ENCODE measurements around the gene IL17F. TPM values are rescaled to one million over a fixed set of nuclear protein-coding genes. Genes with fewer than 3 reads are reported as not detected.

The IL17F gene
- polyA plus RNA-seq, 2 donors: 0.16 TPM; not detected in 1

DNA sequence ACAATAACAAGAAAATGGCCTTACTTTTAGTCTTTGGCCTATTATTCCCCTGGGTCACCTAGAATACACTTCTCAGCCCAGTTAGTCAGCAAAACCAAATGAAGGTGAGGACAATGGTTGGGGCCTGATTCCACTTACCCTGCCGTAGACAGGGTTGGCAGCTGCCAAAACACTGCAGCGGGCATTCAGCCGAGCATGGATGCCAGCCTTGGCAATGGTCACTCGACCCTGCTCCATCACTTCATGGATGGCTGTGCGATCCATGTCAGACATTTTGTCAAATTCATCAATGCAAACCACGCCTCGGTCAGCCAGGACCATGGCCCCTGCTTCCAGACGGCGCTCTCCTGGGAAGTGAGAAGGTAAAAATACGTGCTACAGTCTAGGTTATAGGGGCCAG is 31.8 kb upstream of the IL17F start:
- no peaks in the 10 kb centered on the region for H3K4me1 ChIP-seq (ENCODE audit: control insufficient read depth in 2 of 2, insufficient read depth in 2 of 2, low read length in 1 of 2)
- H3K27me3 ChIP-seq (ENCODE audit: control insufficient read depth in 1 of 2, insufficient read depth in 2 of 2, low read length in 2 of 2): no peaks in the 10 kb centered on the region
- H3K27ac ChIP-seq (ENCODE audit: low read depth in 2 of 2, low read length in 1 of 2): no peak overlapping the region
- peaks cover 9 to 29% of the 10 kb centered on the region in 2 donors for H3K36me3 ChIP-seq (ENCODE audit: control insufficient read depth in 2 of 2, insufficient read depth in 2 of 2, low read length in 1 of 2)
- no peaks in the 10 kb centered on the region for H3K9me3 ChIP-seq (ENCODE audit: control insufficient read depth in 2 of 2, insufficient read depth in 1 of 2, low read depth in 1 of 2, low read length in 1 of 2)
- WGBS, 2 donors: 94 to 96% methylated on average over 10 of the region's 10 CpGs
- no peak overlapping the region for H3K4me3 ChIP-seq (ENCODE audit: low read depth in 1 of 2, low read length in 2 of 2)

DNA sequence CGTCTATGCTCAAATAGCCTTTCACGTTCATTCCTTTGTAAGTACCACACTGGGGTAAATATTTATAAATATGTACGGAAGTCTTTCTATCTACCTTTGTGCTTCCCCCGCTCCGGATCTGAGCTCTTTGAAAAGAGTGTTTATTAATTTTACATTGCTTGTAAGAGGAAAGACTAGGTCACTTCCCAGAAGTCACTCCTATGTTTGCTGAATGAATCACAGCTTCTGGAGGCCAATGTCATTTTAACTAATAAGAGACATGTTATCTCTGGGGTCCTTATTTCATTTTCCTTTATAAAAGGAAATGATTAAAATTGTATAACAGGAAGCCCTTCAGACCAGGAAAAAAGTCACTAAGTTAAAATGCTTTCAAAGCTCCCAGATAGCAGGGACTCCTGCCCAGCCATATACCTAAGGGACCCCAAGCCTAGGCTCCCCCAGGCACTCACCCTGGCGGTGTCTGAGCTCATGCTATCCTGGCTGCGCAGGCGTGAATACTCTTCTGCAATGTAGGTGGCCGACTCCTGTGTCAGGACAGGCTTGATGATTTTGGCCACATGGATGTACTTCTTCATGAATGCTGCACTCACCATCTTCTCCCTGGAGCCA is 27.7 kb upstream of the IL17F start:
- H3K27ac ChIP-seq (ENCODE audit: low read depth in 2 of 2, low read length in 1 of 2): peak overlapping the region in 1 of 2 donors; percentile 40
- no peaks in the 10 kb centered on the region for H3K4me1 ChIP-seq (ENCODE audit: control insufficient read depth in 2 of 2, insufficient read depth in 2 of 2, low read length in 1 of 2)
- H3K9me3 ChIP-seq (ENCODE audit: control insufficient read depth in 2 of 2, insufficient read depth in 1 of 2, low read depth in 1 of 2, low read length in 1 of 2): no peaks in the 10 kb centered on the region
- no peak overlapping the region for H3K4me3 ChIP-seq (ENCODE audit: low read depth in 1 of 2, low read length in 2 of 2)
- H3K27me3 ChIP-seq (ENCODE audit: control insufficient read depth in 1 of 2, insufficient read depth in 2 of 2, low read length in 2 of 2): no peaks in the 10 kb centered on the region
- WGBS, 2 donors: 80 to 83% methylated on average over 9 of the region's 9 CpGs
- H3K36me3 ChIP-seq (ENCODE audit: control insufficient read depth in 2 of 2, insufficient read depth in 2 of 2, low read length in 1 of 2): peaks cover 6 to 34% of the 10 kb centered on the region in 2 donors

- Histone ChIP-seq H3K27ac (ENCODE audit: low read depth in 2 of 2, low read length in 1 of 2) (no peak overlapping the region), H3K4me1 (ENCODE audit: control insufficient read depth in 2 of 2, insufficient read depth in 2 of 2, low read length in 1 of 2) (no peaks in the 10 kb centered on the region), H3K4me3 (ENCODE audit: low read depth in 1 of 2, low read length in 2 of 2) (no peak overlapping the region), H3K9me3 (ENCODE audit: control insufficient read depth in 2 of 2, insufficient read depth in 1 of 2, low read depth in 1 of 2, low read length in 1 of 2) (no peaks in the 10 kb centered on the region), H3K36me3 (ENCODE audit: control insufficient read depth in 2 of 2, insufficient read depth in 2 of 2, low read length in 1 of 2) (peaks cover 8 to 28% of the 10 kb centered on the region in 2 donors), H3K27me3 (ENCODE audit: control insufficient read depth in 1 of 2, insufficient read depth in 2 of 2, low read length in 2 of 2) (no peaks in the 10 kb centered on the region)
- 47 to 49% methylated on average over 11 of the region's 11 CpGs for WGBS, 2 donors
These were observed 19.6 kb upstream of the IL17F start for GRCh38 chr6:52263709-52264540.

GRCh38 chr6:52262620-52263344 is 18.5 kb upstream of the IL17F start:
- no peak overlapping the region for H3K4me3 ChIP-seq (ENCODE audit: low read depth in 1 of 2, low read length in 2 of 2)
- 84 to 89% methylated on average over 9 of the region's 9 CpGs for WGBS, 2 donors
- no peaks in the 10 kb centered on the region for H3K27me3 ChIP-seq (ENCODE audit: control insufficient read depth in 1 of 2, insufficient read depth in 2 of 2, low read length in 2 of 2)
- no peaks in the 10 kb centered on the region for H3K4me1 ChIP-seq (ENCODE audit: control insufficient read depth in 2 of 2, insufficient read depth in 2 of 2, low read length in 1 of 2)
- H3K9me3 ChIP-seq (ENCODE audit: control insufficient read depth in 2 of 2, insufficient read depth in 1 of 2, low read depth in 1 of 2, low read length in 1 of 2): no peaks in the 10 kb centered on the region
- peaks cover 5 to 23% of the 10 kb centered on the region in 2 donors for H3K36me3 ChIP-seq (ENCODE audit: control insufficient read depth in 2 of 2, insufficient read depth in 2 of 2, low read length in 1 of 2)
- no peak overlapping the region for H3K27ac ChIP-seq (ENCODE audit: low read depth in 2 of 2, low read length in 1 of 2)

GRCh38 chr6:52261229-52261628 is 16.9 kb upstream of the IL17F start:
- WGBS, 2 donors: 65 to 66% methylated on average over 6 of the region's 6 CpGs
- no peak overlapping the region for H3K4me3 ChIP-seq (ENCODE audit: low read depth in 1 of 2, low read length in 2 of 2)
- H3K27me3 ChIP-seq (ENCODE audit: control insufficient read depth in 1 of 2, insufficient read depth in 2 of 2, low read length in 2 of 2): no peaks in the 10 kb centered on the region
- H3K36me3 ChIP-seq (ENCODE audit: control insufficient read depth in 2 of 2, insufficient read depth in 2 of 2, low read length in 1 of 2): peaks cover 4 to 13% of the 10 kb centered on the region in 2 donors
- H3K27ac ChIP-seq (ENCODE audit: low read depth in 2 of 2, low read length in 1 of 2): no peak overlapping the region
- H3K4me1 ChIP-seq (ENCODE audit: control insufficient read depth in 2 of 2, insufficient read depth in 2 of 2, low read length in 1 of 2): no peaks in the 10 kb centered on the region
- no peaks in the 10 kb centered on the region for H3K9me3 ChIP-seq (ENCODE audit: control insufficient read depth in 2 of 2, insufficient read depth in 1 of 2, low read depth in 1 of 2, low read length in 1 of 2)

GRCh38 chr6:52260634-52261033 is 16.3 kb upstream of the IL17F start:
- H3K9me3 ChIP-seq (ENCODE audit: control insufficient read depth in 2 of 2, insufficient read depth in 1 of 2, low read depth in 1 of 2, low read length in 1 of 2): no peaks in the 10 kb centered on the region
- peaks cover 4 to 10% of the 10 kb centered on the region in 2 donors for H3K36me3 ChIP-seq (ENCODE audit: control insufficient read depth in 2 of 2, insufficient read depth in 2 of 2, low read length in 1 of 2)
- H3K27me3 ChIP-seq (ENCODE audit: control insufficient read depth in 1 of 2, insufficient read depth in 2 of 2, low read length in 2 of 2): no peaks in the 10 kb centered on the region
- H3K27ac ChIP-seq (ENCODE audit: low read depth in 2 of 2, low read length in 1 of 2): no peak overlapping the region
- WGBS, 2 donors: 91 to 92% methylated on average over 3 of the region's 3 CpGs
- no peak overlapping the region for H3K4me3 ChIP-seq (ENCODE audit: low read depth in 1 of 2, low read length in 2 of 2)
- H3K4me1 ChIP-seq (ENCODE audit: control insufficient read depth in 2 of 2, insufficient read depth in 2 of 2, low read length in 1 of 2): no peaks in the 10 kb centered on the region

DNA sequence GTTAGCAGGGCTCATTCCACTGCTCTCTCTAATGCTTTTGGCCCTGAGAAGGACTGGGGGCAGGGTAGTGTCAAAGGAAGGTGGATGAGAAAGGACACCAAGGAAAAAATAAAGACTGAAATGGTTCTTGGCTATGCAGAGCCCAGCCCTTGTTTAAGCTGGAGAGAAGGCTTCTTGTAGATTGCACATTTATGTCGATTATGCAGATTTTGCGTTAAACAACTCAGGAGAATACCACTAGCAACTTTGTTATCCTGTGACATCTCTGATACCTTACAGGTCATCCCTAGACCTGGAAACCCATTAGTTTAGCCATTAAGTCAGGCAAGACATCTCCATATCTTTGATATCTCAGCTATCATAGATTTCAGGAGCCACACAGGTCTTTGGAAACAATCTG is 11.1 kb upstream of the IL17F start:
- no peaks in the 10 kb centered on the region for H3K9me3 ChIP-seq (ENCODE audit: control insufficient read depth in 2 of 2, insufficient read depth in 1 of 2, low read depth in 1 of 2, low read length in 1 of 2)
- H3K4me3 ChIP-seq (ENCODE audit: low read depth in 1 of 2, low read length in 2 of 2): no peak overlapping the region
- no peaks in the 10 kb centered on the region for H3K4me1 ChIP-seq (ENCODE audit: control insufficient read depth in 2 of 2, insufficient read depth in 2 of 2, low read length in 1 of 2)
- no peaks in the 10 kb centered on the region for H3K36me3 ChIP-seq (ENCODE audit: control insufficient read depth in 2 of 2, insufficient read depth in 2 of 2, low read length in 1 of 2)
- H3K27me3 ChIP-seq (ENCODE audit: control insufficient read depth in 1 of 2, insufficient read depth in 2 of 2, low read length in 2 of 2): no peaks in the 10 kb centered on the region
- H3K27ac ChIP-seq (ENCODE audit: low read depth in 2 of 2, low read length in 1 of 2): no peak overlapping the region
- WGBS, 2 donors: 92 to 93% methylated on average over 2 of the region's 2 CpGs

GRCh38 chr6:52254731-52255378 is 10.6 kb upstream of the IL17F start:
- 92 to 95% methylated on average over 8 of the region's 8 CpGs for WGBS, 2 donors
- Histone ChIP-seq H3K27ac (ENCODE audit: low read depth in 2 of 2, low read length in 1 of 2) (no peak overlapping the region), H3K27me3 (ENCODE audit: control insufficient read depth in 1 of 2, insufficient read depth in 2 of 2, low read length in 2 of 2) (no peaks in the 10 kb centered on the region), H3K9me3 (ENCODE audit: control insufficient read depth in 2 of 2, insufficient read depth in 1 of 2, low read depth in 1 of 2, low read length in 1 of 2) (no peaks in the 10 kb centered on the region), H3K4me1 (ENCODE audit: control insufficient read depth in 2 of 2, insufficient read depth in 2 of 2, low read length in 1 of 2) (no peaks in the 10 kb centered on the region), H3K36me3 (ENCODE audit: control insufficient read depth in 2 of 2, insufficient read depth in 2 of 2, low read length in 1 of 2) (no peaks in the 10 kb centered on the region), H3K4me3 (ENCODE audit: low read depth in 1 of 2, low read length in 2 of 2) (no peak overlapping the region)

- Histone ChIP-seq H3K9me3 (ENCODE audit: control insufficient read depth in 2 of 2, insufficient read depth in 1 of 2, low read depth in 1 of 2, low read length in 1 of 2) (no peaks in the 10 kb centered on the region), H3K4me1 (ENCODE audit: control insufficient read depth in 2 of 2, insufficient read depth in 2 of 2, low read length in 1 of 2) (no peaks in the 10 kb centered on the region), H3K27ac (ENCODE audit: low read depth in 2 of 2, low read length in 1 of 2) (no peak overlapping the region), H3K4me3 (ENCODE audit: low read depth in 1 of 2, low read length in 2 of 2) (no peak overlapping the region), H3K36me3 (ENCODE audit: control insufficient read depth in 2 of 2, insufficient read depth in 2 of 2, low read length in 1 of 2) (no peaks in the 10 kb centered on the region), H3K27me3 (ENCODE audit: control insufficient read depth in 1 of 2, insufficient read depth in 2 of 2, low read length in 2 of 2) (no peaks in the 10 kb centered on the region)
- WGBS, 2 donors: 25 to 32% methylated on average over 9 of the region's 9 CpGs
These were observed 9.2 kb upstream of the IL17F start for GRCh38 chr6:52253494-52253893.

Data from esophagus (tissue), 2 donors.